CD4-positive, alpha-beta T cell treated with Interleukin-6 for 4 hours (primary cell): ENCODE measurements around the gene MBNL3.

ENCODE experiments used
- DNase-seq: peaks from one replicate; pipeline ENCODE4 v3.0.0-alpha.2; 2020; ENCODE audit warnings: mixed read lengths

Gene MBNL3

DNA sequence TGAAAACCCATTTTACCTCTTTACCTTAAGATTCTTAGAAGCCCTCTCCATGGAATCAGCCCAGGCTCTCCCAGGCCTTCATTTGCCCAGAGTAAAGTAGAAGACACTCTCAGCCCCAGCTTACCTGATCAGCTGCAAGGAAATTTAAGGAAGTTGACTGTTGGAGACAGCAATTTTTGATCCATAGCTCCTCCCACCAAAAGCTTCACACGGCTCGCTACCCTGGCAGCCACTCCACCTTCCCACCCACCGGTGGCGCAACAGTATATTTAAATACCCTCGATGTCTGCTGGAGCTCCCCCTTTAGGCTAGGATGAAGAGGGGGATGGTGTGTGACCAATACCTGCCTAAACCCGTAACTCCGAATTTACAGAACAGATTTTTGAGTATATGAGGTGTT, 75.4 kb downstream of the MBNL3 start:
- no peak for DNase-seq

DNA sequence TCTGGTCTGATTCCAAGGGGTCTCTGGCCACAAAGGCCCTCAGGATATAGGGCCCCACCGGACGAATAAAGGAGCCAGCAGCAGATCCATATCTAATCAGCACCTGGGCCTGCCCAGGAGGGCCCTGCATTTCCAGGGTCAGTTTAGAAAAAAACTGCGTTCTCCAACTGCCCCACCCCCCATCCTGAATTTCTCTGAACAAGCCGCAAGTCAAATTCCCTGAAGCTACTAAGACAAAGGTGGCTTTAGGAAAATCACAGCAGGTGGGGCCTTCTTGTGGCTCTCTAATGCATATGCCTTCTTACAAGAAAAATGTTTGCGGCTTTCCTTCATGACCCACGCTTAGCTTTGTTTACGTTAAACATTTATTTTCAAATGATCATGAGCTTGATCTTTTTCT, 76.6 kb downstream of the MBNL3 start:
- no peak for DNase-seq

DNA sequence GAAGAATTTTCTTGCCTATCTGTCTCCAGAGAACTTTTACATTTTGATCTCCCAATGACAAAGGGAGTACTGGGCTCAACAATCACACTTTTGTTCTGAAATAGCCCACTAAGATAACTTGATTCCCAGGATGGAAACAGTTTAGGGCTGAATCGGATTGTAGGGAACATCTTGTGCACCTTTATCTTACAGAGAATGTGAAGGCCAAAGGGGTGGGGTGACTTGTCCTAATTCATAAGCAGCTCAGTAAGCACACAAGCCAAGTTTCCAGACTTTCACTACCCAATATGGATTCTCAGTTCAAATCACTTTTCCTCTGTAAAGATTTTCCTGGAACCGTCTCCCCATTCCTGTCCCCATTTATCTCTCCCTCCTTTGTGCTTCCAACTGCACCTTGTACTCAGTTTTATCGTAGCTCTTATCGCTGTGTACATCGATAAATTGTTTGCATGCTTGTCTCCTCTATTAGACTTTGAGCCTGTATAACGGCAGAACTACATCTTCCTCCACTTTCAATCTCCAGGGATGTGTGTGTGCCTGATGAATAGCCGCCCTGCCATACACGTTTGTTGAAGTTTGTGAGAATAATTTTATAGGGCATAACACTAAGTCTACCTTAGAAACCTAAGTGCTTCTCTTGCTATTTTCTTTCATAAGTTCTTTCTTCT, 77.4 kb downstream of the MBNL3 start:
- no peak for DNase-seq

DNA sequence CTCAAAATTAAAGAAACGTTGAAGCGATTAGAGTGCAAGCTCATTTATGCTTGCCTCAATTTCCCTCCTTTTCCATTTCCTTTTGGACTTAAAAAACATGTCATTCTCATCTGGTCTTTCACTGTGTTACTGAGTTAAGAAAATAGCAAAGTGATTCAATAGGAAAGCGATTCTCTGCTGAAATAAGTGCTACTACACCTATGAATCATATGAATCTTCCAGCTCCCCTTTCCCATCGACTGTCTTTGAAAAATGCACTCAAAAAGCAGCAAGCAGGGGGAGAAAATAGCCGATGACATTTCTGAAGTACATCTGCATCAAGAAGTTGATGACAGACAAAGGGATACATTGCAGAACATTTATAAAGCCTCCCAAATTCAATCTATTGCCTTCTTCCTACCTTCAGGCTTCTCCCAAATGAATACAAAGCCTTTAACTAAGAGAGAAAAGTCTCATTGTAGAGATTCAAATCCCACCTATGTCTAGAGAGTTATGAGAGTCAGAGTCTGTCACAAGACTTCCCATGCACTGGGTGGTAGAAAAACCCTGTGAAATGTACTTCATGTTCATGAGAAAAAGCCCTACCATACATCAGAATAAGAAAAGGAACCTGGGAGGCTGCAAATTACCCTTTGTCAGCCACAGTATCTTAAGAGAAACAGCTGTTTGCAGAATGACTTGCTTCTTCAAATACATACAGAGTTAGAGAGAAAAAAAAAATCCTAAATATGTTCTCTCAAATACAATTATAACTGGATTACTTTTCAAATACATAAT, 78.9 kb downstream of the MBNL3 start:
- DNase-seq = no peak

DNA sequence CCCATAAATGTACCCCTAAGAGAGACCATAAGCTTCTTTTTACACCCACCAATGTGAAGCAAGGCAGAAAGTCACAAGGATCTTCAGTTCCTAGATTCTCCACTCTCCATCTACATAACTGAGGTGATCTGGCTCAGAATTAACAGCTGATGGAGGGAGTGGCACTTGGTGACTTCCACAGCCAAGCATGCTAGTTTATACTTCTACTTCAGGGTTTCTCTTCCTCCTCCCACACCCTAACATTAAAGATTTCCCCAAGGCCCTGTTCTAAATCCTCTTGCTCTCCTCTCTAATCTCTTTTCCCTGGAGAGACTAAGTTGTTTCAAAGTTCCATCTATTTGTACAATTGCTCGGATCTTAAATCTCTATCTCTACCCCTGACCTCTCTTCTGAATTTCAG, 81.1 kb downstream of the MBNL3 start:
- no peak for DNase-seq

DNA sequence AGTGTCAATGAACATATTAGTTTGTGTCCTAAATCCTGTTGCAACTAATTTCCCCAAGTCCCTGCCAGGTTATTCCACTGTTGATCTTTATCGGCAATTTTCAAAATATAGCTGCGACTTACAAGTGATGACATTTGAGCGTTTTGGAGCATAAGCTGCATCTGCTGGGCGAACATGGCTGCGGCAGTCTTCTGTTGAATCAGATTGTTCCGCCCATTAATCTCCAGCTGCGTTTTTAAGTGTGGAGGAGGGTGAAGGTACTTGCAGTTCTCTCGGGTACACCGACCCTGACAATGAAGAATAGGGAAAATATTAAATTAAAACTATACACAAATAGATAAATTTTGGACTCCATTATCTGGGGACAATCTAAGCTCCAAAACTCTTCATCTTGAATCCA, 82.7 kb downstream of the MBNL3 start:
- DNase-seq = no peak

DNA sequence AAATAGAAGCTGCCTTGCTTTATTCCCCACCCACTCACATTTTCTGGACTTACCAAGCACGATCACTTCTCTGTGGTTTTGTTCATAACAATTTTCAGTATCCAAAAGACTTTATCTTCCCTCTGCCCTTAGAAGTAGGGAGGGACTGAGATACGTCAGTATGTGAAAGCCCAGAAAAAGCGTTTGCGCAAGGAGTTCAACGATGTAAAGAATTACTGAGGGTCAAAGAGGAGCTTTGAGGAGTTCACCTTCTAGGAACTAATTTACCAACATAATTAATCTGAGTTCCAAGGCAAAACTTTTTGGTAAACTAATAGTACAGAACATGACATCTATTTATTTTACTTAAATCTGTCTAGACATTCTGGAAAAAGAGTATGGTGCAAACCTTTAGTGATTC, 84.6 kb downstream of the MBNL3 start:
- DNase-seq = no peak

DNA sequence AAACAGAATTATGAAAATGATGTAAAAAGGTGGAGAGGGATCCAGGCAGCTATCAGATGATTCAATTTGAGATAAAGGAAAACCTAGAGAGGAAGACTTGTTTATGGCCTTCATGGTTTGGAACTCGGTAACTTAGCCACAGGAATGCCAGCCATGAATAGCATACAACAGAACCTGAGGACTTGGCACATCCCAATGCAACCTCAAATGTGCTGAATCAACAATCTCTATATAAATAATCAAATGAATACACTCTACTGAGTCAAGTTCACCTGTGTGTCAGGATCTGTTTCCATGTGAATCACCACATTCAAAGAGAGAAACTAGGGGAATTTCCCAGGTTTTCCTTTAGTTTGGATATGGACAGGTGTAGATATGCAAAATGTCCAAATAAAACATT, 86.9 kb downstream of the MBNL3 start:
- DNase-seq = no peak

DNA sequence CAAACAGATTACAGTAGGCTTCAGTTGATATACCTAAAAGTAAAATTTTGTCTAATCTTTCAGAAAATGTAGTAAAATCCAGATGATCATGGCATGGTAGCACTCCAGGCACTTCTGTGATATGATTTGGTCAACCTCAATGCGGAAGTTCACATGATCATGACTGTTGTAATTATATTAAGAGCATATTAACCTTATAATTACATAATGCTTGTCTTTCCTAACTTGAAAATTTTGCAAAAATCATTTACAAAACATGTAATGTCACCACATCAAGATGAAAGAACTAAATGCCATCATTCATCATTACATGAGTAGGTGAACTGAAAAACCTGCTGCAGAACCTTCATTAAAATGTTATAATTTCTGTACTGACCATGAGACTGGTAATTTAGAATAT, 88.1 kb downstream of the MBNL3 start:
- DNase-seq = no peak

DNA sequence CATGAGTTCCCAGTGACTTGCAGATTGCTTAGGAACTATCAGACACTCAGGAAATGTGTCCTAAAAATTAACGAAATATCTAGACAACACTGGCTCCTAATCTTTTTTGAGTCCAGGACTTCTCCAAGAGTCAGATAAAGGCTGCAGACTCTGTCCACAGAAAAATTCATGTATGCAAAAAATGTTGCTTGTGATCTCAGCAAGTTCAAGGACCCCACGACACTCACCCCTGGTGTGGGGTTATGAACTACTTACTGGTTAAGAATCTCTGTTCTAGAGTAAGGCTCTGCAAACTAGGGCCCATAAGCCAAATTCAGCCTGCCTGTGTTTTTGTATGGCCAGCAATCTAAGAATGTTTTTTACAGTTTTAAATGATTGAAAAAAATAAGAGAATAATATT, 93.2 kb downstream of the MBNL3 start:
- DNase-seq = no peak

DNA sequence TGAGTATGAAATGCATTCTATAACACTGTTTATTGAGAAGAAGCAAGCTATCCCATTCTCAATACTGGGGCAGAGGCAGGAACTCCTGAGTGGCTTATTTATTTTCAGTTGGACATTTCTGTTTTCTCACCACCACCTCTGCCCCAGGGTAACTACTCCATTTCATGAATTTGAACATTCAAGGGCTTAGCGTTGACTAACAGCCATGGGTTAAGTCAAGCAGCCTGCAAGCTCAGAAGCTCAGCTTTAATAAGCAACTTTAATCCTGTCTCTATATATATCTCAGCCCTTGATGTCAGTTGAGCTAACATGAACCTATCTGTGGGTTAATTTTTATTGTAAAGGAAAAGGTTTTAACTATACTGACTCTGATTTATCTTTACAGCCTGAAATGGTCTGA, 93.8 kb downstream of the MBNL3 start:
- no peak for DNase-seq

DNA sequence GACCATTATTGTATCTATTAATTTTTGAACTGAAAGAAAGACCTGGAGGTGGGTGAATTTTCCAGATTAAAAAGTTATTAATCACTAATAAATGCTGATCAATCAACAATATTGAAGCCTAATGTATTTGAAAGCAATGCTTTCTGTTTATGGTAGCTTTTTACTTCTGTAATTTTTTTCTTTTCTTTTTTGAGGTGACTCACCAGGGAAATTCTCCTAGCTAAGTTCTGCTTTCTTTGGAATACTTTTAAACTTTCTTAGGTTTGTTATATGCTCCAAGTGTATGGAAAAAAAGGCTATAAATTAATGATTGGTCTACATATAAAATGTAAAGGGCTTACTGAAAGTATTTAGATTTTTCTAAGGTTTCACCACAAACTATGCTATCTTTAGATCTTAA, 94.2 kb downstream of the MBNL3 start:
- DNase-seq = no peak

DNA sequence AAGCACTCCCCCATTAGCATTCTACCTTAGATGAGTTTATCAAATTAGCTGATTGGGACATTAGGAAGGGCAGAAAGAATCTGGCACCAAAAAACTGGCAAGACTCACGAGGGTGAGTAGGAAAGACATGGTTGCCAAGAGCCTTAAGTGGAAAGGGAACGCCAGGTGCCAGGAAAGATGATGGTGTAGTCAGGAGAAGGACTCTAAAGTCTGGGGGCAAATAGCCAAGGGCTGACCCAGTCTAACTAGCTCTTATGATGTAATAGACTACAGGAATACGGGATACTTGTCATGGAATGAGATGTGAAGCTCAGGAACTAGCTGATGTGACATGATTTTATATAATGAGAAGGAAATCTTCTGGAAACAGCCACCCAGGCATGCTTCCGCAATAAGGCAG, 94.8 kb downstream of the MBNL3 start:
- no peak for DNase-seq

DNA sequence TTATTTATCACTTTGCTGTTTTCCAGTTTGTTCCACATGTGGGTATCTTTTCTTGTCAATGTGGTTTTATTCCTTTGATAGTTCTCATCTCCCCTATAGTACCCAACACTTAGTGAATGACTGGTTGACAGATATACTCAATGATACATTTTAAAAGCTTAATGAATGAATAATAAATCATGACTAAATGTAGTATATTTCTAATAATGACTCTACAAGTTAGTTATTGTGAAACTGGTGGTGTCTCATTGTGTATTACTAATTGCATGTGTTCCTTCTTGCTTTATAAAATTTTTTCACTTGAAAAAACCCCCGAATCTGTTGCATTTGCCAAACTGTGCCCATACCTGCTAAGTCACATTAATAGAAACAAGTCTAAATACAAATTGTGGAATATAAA, 95.4 kb downstream of the MBNL3 start:
- DNase-seq = no peak

DNA sequence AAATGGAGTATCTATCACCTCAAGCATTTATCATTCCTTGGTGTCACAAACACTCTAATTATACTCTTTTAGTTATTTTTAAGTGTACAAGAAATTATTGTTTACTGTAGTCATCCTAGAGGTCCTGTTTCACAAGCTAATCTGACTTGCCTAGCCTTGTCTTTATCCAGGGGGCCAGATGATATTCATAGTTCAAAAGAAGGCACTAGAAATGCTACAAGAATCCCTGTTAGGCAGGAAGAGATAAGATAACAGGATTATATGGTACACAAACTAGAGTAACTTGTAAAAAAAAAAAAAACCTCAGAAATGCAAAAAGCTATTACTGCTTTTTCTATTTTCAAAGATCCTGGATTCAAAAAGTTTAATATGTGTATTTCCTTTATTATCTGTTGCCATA, 95.8 kb downstream of the MBNL3 start:
- no peak for DNase-seq

DNA sequence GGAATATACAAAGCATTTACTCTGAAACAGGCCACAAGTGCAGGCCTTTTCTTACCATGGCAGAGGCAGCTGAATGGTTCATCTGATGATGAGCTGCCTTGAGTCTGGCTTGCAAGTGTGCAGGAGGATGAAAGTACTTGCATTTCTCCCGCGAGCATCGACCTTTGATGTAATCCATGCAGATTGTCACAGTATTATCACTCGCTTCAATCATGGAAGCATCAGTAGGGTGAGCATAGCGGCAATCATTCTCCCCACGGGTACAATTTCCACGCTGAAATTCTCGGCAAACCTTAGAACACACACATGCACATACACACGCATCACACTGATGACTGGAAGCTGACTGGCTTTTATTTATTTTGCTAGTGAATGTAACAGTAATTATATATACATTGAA, 98.0 kb downstream of the MBNL3 start:
- no peak for DNase-seq

DNA sequence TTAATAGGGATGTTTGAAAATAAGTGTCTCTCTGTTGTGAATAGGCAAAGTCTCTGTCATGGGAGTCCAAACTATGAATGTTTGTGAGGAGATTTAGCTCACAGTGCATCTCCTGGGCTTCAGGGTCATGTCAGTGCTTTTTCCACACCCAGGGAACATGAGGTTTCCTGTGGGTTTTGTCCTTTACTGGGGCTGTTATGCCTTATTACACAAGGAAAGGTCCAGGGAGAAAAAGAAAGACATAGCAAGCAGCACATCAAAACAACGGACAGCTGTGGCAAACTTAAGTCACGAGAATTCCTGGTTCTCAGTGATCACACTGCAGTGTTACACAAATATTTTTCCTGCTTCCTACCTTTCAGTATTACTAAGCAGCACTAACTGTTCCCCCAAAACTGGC, 99.4 kb downstream of the MBNL3 start:
- no peak for DNase-seq

DNA sequence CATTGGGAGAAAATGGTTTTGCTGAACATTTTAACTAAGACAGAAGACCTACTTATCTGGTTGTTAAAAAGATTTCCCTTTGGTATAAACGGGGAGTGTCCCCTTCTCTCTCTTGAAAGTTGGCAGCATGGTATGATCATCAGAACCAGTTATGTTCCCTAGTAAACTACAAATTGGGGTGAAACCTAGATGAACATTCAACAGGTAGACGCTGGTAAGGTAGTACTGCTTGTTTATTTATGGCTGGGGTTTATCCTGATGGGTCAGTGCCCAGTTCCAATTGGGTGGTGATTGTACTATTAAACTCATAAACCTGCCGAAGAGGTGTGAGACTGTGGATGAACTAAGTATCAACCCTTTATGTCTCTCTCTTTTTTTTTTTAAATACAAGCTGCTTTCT, 100.5 kb downstream of the MBNL3 start:
- DNase-seq = no peak

DNA sequence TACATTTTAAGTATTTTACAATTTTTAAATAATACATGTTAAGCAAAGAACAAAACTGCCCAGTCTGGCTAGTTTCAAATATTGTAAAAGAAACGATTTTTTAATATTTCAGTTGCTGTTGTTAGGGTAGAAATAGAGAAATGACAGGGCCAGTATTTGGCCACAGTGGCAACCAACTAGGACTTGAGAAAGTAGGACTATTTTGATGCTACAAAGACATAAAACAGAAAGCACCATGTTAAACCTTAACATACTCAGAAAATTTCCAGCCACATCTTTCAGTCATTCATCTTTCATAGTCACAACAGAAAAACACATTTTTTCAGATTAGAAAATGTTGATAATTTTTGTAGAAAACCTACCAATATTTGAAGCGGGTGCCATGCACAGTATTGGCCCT, 104.5 kb downstream of the MBNL3 start:
- DNase-seq = no peak

DNA sequence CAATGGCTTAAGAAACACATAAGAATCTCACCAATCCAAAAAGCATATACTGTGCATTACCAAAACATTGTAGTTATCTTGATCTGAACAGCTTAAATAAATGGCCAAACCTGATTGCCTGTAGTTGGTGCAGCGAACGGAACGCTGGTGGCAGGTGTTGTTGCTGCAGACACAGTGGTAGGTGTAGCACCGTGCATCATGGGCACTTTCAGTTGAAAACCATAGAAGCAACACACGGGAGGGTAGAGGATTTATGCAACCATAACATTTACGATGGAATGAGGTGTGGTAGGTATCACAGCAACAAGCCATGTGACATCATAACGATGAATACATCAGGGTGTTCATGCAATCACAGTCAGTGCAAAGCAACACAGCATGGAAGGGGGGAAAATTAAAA, 106.8 kb downstream of the MBNL3 start:
- DNase-seq = no peak

DNA sequence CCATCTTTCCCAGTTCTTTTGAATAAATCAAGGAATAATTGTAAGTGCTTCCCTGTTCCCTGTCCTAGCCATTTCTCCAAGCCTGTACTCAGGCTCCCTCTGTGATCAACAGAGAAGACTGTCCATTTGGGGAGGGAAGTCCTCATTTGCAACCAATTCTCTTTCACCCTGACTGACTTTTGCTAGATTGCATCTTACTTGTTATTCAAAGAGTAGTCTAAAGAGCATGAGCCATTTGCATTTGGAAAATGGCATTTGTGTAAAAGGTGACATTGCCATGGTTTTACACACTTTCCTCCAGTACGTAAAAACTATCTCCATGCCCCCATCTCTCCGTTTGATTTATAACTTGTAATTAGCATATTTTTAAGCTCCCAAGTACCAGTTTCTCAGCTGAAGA, 110.6 kb downstream of the MBNL3 start:
- no peak for DNase-seq

DNA sequence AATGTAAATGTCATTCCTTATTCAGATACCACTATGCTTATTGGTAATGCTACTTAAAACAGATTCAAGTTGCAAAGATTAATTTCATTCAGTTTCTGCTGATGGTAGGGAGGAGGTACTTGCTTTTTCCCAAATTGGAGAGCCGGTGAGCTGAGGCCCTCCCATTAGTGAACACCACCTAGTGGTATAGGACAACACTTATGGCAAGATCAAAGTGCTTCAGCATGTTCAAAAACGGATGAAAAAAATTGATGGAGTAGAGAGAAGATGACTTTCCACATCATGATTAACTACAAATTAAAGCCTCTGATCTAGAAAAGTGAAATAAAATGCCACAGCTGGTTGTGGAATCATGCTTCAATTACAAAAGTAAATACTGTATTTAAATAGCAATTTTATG, 112.9 kb downstream of the MBNL3 start:
- no peak for DNase-seq

DNA sequence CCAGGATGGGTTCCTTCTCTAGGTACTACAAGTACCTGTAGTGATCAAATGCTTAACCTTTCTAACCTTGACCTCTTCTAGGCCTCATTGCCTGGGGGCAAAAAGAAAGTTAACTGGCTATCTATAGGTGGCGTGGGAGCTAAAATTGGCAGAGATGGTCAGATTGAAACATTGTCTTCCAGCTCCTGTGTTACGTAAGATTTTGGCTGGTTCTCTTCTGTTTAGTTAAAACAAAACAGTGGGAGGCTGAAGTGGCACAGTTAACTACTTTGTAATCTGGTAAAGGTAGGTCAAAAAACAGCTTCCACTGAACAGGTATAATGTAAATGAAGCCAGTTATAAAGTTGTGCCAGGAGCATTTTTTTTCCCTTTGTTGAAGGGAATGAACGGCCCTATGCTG, 115.2 kb downstream of the MBNL3 start:
- no peak for DNase-seq

DNA sequence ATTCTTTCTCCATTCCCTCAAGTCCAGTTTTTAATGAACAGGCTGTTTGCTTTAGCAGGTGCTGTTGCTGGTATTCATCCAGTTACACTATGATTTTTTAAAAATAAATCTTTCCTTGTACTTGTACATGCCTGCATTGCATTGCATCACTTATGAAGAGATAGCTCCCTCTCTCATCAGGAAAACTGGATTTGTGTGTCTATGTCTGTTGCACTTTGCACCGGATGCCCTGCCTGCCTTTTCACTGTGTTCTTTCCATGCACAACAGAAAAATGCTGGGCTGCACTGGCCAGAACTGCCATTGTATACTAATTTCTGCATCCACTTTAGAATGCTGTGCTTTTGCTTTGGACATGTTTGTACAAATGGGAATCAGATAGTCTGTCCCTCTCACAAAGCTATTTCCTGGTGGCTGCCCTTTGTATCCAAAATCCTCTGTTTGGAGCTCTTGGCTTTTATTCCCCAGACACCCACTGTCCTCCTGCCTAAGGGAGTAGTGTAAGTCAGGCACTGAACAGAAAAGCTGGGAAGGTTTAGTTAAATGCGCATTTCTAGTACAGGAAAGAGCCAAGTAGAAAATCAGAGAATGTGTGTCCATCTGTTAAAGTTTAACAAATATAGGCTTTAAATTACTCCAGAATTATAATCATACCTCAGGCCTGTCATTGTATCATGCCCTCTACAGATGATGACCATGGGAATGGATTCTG, 119.1 kb downstream of the MBNL3 start:
- no peak for DNase-seq
